HepG2 (cell line): Measurements from ENCODE around the gene VCP. TPM values are rescaled to one million over a fixed set of nuclear protein-coding genes. Genes with fewer than 3 reads are reported as not detected.

Experiments used
- CEBPG ChIP-seq: IDR thresholded peaks from 2 replicates; pipeline ENCODE4 v1.6.1; 2016
- ETS1 ChIP-seq: sonication (generic); formaldehyde crosslinking; IDR thresholded peaks from 2 replicates; pipeline ENCODE4 v1.4.0; 2020; ENCODE audit warnings: missing genetic modification reagents
- FIP1L1 ChIP-seq: fragments of 200-400 bp; formaldehyde crosslinking; IDR thresholded peaks from 2 replicates; pipeline ENCODE4 v1.6.1; 2018; ENCODE audit warnings: low read depth, mild to moderate bottlenecking, low read length, moderate library complexity, borderline replicate concordance; ENCODE audit not compliant: insufficient read depth
- NFIC ChIP-seq: IDR thresholded peaks from 2 replicates; pipeline ENCODE4 v1.6.1; 2012; ENCODE audit warnings: mild to moderate bottlenecking, low read length, inconsistent platforms
- NFRKB ChIP-seq: fragments of 450-650 bp; IDR thresholded peaks from 2 replicates; pipeline ENCODE4 v1.6.1; 2017
- NR0B2 ChIP-seq: sonication (generic); formaldehyde crosslinking; IDR thresholded peaks from 2 replicates; pipeline ENCODE4 v1.4.0; 2020; ENCODE audit warnings: mild to moderate bottlenecking, missing genetic modification reagents
- PAWR ChIP-seq: sonication (generic); formaldehyde crosslinking; IDR thresholded peaks from 2 replicates; pipeline ENCODE4 v1.4.0; 2020; ENCODE audit warnings: missing genetic modification reagents, mild to moderate bottlenecking, borderline replicate concordance
- PCBP1 ChIP-seq: fragments of 200-400 bp; formaldehyde crosslinking; IDR thresholded peaks from 2 replicates; pipeline ENCODE4 v1.6.1; 2017; ENCODE audit warnings: mild to moderate bottlenecking, low read depth, low read length, borderline replicate concordance
- POLR2A ChIP-seq, 2 experiments: IDR thresholded peaks; 2 replicates each; pipeline ENCODE4 v1.6.1; 2011; ENCODE audit warnings: low read depth in 2 of 2, low read length in 2 of 2, mild to moderate bottlenecking in 1 of 2, moderate library complexity in 1 of 2; ENCODE audit not compliant: insufficient read depth in 1 of 2
- PPARG ChIP-seq: conservative IDR thresholded peaks from 2 replicates; pipeline ENCODE4 v1.6.1; 2016; ENCODE audit warnings: missing biosample characterization, missing genetic modification reagents
- SUZ12 ChIP-seq: fragments of 150-350 bp; IDR thresholded peaks from 2 replicates; pipeline ENCODE4 v1.6.1; 2014; ENCODE audit warnings: low read depth, low read length
- TCF7 ChIP-seq: sonication (generic); IDR thresholded peaks from 2 replicates; pipeline ENCODE4 v1.6.1; 2016; ENCODE audit warnings: antibody characterized with exemption, low read depth
- TFAP4 ChIP-seq: sonication (generic); IDR thresholded peaks from 2 replicates; pipeline ENCODE4 v1.6.1; 2016; ENCODE audit warnings: low read depth, borderline replicate concordance
- WIZ ChIP-seq: sonication (generic); formaldehyde crosslinking; IDR thresholded peaks from 2 replicates; pipeline ENCODE4 v1.5.1; 2020; ENCODE audit warnings: mild to moderate bottlenecking, missing genetic modification reagents
- ZNF10 ChIP-seq: sonication (generic); formaldehyde crosslinking; IDR thresholded peaks from 2 replicates; pipeline ENCODE4 v1.4.0; 2020; ENCODE audit warnings: mild to moderate bottlenecking, low read depth, missing genetic modification reagents, borderline replicate concordance
- ZNF225 ChIP-seq: sonication (generic); formaldehyde crosslinking; IDR thresholded peaks from 2 replicates; pipeline ENCODE4 v1.4.0; 2020; ENCODE audit warnings: mild to moderate bottlenecking, missing genetic modification reagents
- ZNF282 ChIP-seq: fragments of 450-650 bp; IDR thresholded peaks from 2 replicates; pipeline ENCODE4 v1.6.1; 2018; ENCODE audit not compliant: partially characterized antibody
- ZNF333 ChIP-seq: sonication (generic); formaldehyde crosslinking; IDR thresholded peaks from 2 replicates; pipeline ENCODE4 v1.4.0; 2020; ENCODE audit warnings: mild to moderate bottlenecking, missing genetic modification reagents, borderline replicate concordance
- ZNF383 ChIP-seq: sonication (generic); formaldehyde crosslinking; IDR thresholded peaks from 2 replicates; pipeline ENCODE4 v1.4.0; 2020; ENCODE audit warnings: missing genetic modification reagents, mild to moderate bottlenecking, borderline replicate concordance
- ZNF629 ChIP-seq: sonication (generic); formaldehyde crosslinking; conservative IDR thresholded peaks from 2 replicates; pipeline ENCODE4 v1.5.0; 2020; ENCODE audit warnings: missing genetic modification reagents
- ZNF792 ChIP-seq: IDR thresholded peaks from 2 replicates; pipeline ENCODE4 v1.6.1; 2016
- ZNF83 ChIP-seq: sonication (generic); formaldehyde crosslinking; IDR thresholded peaks from 2 replicates; pipeline ENCODE4 v1.4.0; 2020; ENCODE audit warnings: missing genetic modification reagents, mild to moderate bottlenecking, borderline replicate concordance
- ZSCAN12 ChIP-seq: sonication (generic); formaldehyde crosslinking; IDR thresholded peaks from 2 replicates; pipeline ENCODE4 v1.9.0; 2021; ENCODE audit warnings: mild to moderate bottlenecking, missing genetic modification reagents
- polyA plus RNA-seq, 8 experiments: library from polyadenylated mRNA; depleted of rRNA in 3 of 8; stranded (reverse) in 7 of 8; unstranded in 1 of 8; fragments of >200 nt; fragmentation: Illumina TruSeq in 4 of 8; extraction: Trizol in 4 of 8; gene quantifications; 2 replicates each; pipeline versions ENCODE4 v1.2.1 to v1.2.3, GENCODE V29; 2011 to 2016; ENCODE audit warnings: low read depth in 4 of 8, missing spikeins in 1 of 8, mixed read lengths in 1 of 8; ENCODE audit not compliant: insufficient read depth in 1 of 8
- total RNA-seq, 5 experiments: library from RNA; depleted of rRNA; stranded (reverse); fragments of >200 nt; fragmentation: Illumina TruSeq; extraction: Trizol; gene quantifications; 2 replicates each; pipeline ENCODE4 v1.2.3, GENCODE V29; 2016; ENCODE audit warnings: low read depth in 1 of 5
- TF ChIP-seq, protein P1 (sequence below): sonication (generic); formaldehyde crosslinking; IDR thresholded peaks from 2 replicates; pipeline ENCODE4 v1.4.0; 2020; ENCODE audit warnings: missing genetic modification reagents, borderline replicate concordance
- TF ChIP-seq, protein P2 (sequence below): sonication (generic); formaldehyde crosslinking; IDR thresholded peaks from 2 replicates; pipeline ENCODE4 v1.4.0; 2020; ENCODE audit warnings: missing genetic modification reagents

Gene VCP
- total and polyA plus RNA-seq, 2 of the 13 experiments (the other 11 are each of a cell fraction or from before 2014, with no cell fraction given), result 143 to 391 TPM

DNA sequence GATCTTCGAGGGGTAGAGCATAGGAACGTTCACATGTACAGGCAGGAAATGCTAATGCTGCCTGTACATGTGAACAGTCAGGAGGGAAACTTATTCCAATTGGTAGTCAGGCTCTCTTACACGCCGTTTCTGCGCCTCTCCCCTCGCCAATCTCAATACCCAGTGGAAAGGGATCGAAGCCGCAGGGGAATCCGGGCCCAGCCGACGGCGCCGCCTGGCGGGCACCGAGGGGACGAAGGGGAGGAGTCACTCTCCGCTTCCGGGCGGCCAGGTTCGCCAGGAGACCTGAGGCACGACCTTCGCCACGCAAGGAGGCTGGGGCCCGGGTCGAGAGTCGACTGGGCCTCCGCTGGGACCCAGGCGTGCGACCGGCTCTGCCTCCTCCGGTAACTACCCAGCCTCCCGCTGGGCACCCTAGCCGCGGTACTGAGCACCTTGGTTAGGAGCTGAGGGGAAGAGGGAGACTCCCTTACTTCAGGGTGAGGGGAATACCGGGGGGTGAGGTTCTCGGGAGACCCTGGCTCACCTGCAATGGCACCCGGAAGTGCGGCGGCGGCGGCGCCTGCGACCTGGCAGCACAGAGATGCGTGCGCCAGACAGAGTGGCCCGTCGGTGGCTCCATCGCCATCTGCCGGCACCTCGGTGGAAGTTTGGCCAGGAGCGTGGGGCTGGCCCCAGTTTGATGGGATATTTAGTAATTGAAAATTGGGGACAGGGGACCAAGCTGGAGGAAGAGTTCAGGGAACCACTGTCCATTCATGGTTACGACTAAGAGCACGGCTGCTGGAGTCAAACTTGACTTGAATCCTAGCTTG lies 23.8 kb upstream of the VCP start, which contains the start of gene PIGO (continued):
- no peak for TF ChIP-seq ZNF282
- no peak for TF ChIP-seq NFRKB
- TF ChIP-seq ZNF629, result no peak; the same call in 1 of the 2 replicates
- no peak for TF ChIP-seq WIZ (CRISPR knock-in tag)
- no peak for TF ChIP-seq SUZ12
- peak; percentile 93; the same call in 1 of the 2 replicates for TF ChIP-seq ZNF383
- peak; percentile 46; the same call in 1 of the 2 replicates for TF ChIP-seq NFIC
- TF ChIP-seq CEBPG (CRISPR knock-in tag), result no peak
- peak; percentile 91 for TF ChIP-seq ZNF792 (CRISPR knock-in tag)
- TF ChIP-seq TCF7, result no peak
- peak; percentile 44; the same call in 1 of the 2 replicates for TF ChIP-seq ZNF225 (CRISPR knock-in tag)
- TF ChIP-seq, protein P1, sequence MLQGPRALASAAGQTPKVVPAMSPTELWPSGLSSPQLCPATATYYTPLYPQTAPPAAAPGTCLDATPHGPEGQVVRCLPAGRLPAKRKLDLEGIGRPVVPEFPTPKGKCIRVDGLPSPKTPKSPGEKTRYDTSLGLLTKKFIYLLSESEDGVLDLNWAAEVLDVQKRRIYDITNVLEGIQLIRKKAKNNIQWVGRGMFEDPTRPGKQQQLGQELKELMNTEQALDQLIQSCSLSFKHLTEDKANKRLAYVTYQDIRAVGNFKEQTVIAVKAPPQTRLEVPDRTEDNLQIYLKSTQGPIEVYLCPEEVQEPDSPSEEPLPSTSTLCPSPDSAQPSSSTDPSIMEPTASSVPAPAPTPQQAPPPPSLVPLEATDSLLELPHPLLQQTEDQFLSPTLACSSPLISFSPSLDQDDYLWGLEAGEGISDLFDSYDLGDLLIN (CRISPR knock-in tag), result no peak
- TF ChIP-seq PAWR (CRISPR knock-in tag), result 0 out of 2 replicates have a peak, but pooled peaks have one; percentile 71
- peak; percentile 95 to 96 for TF ChIP-seq POLR2A (IDR thresholded peaks at IDR 0.05; ENCODE audit: insufficient read depth in 1 of 2, low read depth in 2 of 2, low read length in 2 of 2)
- TF ChIP-seq ZNF83 (CRISPR knock-in tag), result no peak
- no peak for TF ChIP-seq ZNF10
- TF ChIP-seq ZSCAN12 (CRISPR knock-in tag), result no peak
- TF ChIP-seq PCBP1, result 0 out of 2 replicates have a peak, but pooled peaks have one; percentile 42
- TF ChIP-seq, protein P2, sequence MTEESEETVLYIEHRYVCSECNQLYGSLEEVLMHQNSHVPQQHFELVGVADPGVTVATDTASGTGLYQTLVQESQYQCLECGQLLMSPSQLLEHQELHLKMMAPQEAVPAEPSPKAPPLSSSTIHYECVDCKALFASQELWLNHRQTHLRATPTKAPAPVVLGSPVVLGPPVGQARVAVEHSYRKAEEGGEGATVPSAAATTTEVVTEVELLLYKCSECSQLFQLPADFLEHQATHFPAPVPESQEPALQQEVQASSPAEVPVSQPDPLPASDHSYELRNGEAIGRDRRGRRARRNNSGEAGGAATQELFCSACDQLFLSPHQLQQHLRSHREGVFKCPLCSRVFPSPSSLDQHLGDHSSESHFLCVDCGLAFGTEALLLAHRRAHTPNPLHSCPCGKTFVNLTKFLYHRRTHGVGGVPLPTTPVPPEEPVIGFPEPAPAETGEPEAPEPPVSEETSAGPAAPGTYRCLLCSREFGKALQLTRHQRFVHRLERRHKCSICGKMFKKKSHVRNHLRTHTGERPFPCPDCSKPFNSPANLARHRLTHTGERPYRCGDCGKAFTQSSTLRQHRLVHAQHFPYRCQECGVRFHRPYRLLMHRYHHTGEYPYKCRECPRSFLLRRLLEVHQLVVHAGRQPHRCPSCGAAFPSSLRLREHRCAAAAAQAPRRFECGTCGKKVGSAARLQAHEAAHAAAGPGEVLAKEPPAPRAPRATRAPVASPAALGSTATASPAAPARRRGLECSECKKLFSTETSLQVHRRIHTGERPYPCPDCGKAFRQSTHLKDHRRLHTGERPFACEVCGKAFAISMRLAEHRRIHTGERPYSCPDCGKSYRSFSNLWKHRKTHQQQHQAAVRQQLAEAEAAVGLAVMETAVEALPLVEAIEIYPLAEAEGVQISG (CRISPR knock-in tag), result peak; percentile 100
- peak; percentile 66; the same call in 1 of the 2 replicates for TF ChIP-seq TFAP4
- no peak for TF ChIP-seq ETS1
- TF ChIP-seq PPARG (CRISPR knock-in tag), result peak; percentile 83
- no peak for TF ChIP-seq FIP1L1
- TF ChIP-seq NR0B2 (CRISPR knock-in tag), result no peak
- peak; percentile 86; the same call in 1 of the 2 replicates for TF ChIP-seq ZNF333 (CRISPR knock-in tag)
